C4-2B (cell line): ENCODE data around the gene SLC9A7.

Source experiments
- CTCF ChIP-seq: fragments of 450-650 bp; conservative IDR thresholded peaks from 2 replicates; pipeline ENCODE4 v1.5.1; 2017; ENCODE audit warnings: mild to moderate bottlenecking
- ZFX ChIP-seq: fragments of 450-650 bp; IDR thresholded peaks from 2 replicates; pipeline ENCODE4 v1.6.1; 2017

DNA sequence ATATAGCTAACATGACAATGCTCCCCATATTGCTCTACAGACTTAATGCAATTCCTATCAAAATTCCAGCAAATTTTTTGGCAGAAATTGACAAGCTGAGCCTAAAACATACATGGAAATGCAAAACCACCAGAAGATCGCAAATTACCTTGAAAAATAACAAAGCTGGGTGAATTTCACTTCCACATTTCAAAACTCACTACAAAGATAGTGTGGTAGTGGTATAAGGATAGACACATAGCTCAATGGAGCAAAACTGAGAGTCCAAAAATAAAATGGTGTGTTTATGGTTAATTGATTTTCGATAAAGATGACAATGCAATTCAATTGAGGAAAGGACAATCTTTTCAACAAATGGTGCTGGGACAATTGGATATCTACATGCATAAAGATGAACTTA is 65.8 kb downstream of the SLC9A7 start:
- TF ChIP-seq CTCF (no peak), ZFX (no peak)
